Transverse colon (tissue), 4 donors: ENCODE results near the gene METTL24.
"Not testable (repeated sequence)": the region's sequence is repeated elsewhere in the genome, so short reads cannot be mapped to it uniquely, and the experiment has no call there.

Source experiments
- EP300 ChIP-seq: sonication (generic); formaldehyde crosslinking; IDR thresholded peaks from one replicate; pipeline ENCODE4 v1.6.1; 2017; ENCODE audit warnings: antibody characterized with exemption, low read depth
- POLR2A ChIP-seq: fragments of 450-650 bp; IDR thresholded peaks from one replicate; pipeline ENCODE4 v1.6.1; 2016; ENCODE audit warnings: antibody characterized with exemption, mild to moderate bottlenecking, moderate library complexity
- POLR2AphosphoS5 ChIP-seq, 3 donors: sonication (generic); formaldehyde crosslinking; IDR thresholded peaks; one replicate each; pipeline ENCODE4 v1.6.1; 2016; ENCODE audit warnings: antibody characterized with exemption in 3 of 3
- TF ChIP-seq, protein P1 (sequence below), 5 experiments: fragments of 200-600 bp in 3 of 5; fragments of 450-650 bp in 2 of 5; sonication (generic) in 3 of 5; IDR thresholded peaks; 1 replicate in 2 of 5; 2 replicates in 3 of 5; pipeline ENCODE4 v1.5.1; 2016 to 2017; ENCODE audit warnings: antibody characterized with exemption in 5 of 5, inconsistent platforms in 3 of 5, mild to moderate bottlenecking in 2 of 5, moderate library complexity in 1 of 5

DNA sequence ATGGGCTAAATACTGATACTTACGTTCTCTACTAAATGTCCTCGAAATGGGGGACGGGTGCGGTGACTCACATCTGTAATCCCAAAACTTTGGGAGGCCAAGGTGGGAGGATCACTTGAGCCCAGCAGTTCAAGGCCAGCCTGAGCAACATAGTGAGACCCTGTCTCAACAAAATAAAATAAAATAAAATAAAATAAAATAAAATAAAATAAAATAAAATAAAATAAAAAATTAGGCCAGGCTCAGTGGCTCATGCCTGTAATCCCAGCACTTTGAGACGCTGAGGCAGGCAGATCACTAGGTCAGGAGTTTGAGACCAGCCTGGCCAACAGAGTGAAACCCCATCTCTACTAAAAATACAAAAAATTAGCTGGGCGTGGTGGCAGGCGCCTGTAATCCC, 7.6 kb downstream of the METTL24 start:
- not testable (repeated sequence) for TF ChIP-seq POLR2A; POLR2AphosphoS5 (IDR thresholded peaks at IDR 0.05); EP300
- TF ChIP-seq, protein P1, sequence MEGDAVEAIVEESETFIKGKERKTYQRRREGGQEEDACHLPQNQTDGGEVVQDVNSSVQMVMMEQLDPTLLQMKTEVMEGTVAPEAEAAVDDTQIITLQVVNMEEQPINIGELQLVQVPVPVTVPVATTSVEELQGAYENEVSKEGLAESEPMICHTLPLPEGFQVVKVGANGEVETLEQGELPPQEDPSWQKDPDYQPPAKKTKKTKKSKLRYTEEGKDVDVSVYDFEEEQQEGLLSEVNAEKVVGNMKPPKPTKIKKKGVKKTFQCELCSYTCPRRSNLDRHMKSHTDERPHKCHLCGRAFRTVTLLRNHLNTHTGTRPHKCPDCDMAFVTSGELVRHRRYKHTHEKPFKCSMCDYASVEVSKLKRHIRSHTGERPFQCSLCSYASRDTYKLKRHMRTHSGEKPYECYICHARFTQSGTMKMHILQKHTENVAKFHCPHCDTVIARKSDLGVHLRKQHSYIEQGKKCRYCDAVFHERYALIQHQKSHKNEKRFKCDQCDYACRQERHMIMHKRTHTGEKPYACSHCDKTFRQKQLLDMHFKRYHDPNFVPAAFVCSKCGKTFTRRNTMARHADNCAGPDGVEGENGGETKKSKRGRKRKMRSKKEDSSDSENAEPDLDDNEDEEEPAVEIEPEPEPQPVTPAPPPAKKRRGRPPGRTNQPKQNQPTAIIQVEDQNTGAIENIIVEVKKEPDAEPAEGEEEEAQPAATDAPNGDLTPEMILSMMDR (IDR thresholded peaks at IDR 0.05), result not testable (repeated sequence)
